ENCODE data around the gene ADD1.

ADD1 gene

GRCh38 chr4:2900741-2901140 is 57.1 kb downstream of the ADD1 start:
- no peaks in the 10 kb centered on the region for H3K27me3 ChIP-seq (replicated peaks; ENCODE audit: control insufficient read depth, insufficient read depth, low read length)
- no peak for DNase-seq (ENCODE audit: extremely low read depth, insufficient read length)
- H3K36me3 ChIP-seq (ENCODE audit: control insufficient read depth, insufficient read depth, low read length), result peaks cover 31% of the 10 kb centered on the region
- no peak overlapping the region for H3K4me3 ChIP-seq (replicated peaks; ENCODE audit: low read depth, low read length)
- TF ChIP-seq, protein P1, sequence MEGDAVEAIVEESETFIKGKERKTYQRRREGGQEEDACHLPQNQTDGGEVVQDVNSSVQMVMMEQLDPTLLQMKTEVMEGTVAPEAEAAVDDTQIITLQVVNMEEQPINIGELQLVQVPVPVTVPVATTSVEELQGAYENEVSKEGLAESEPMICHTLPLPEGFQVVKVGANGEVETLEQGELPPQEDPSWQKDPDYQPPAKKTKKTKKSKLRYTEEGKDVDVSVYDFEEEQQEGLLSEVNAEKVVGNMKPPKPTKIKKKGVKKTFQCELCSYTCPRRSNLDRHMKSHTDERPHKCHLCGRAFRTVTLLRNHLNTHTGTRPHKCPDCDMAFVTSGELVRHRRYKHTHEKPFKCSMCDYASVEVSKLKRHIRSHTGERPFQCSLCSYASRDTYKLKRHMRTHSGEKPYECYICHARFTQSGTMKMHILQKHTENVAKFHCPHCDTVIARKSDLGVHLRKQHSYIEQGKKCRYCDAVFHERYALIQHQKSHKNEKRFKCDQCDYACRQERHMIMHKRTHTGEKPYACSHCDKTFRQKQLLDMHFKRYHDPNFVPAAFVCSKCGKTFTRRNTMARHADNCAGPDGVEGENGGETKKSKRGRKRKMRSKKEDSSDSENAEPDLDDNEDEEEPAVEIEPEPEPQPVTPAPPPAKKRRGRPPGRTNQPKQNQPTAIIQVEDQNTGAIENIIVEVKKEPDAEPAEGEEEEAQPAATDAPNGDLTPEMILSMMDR (IDR thresholded peaks at IDR 0.05; ENCODE audit: insufficient read depth, low read length, poor library complexity, severe bottlenecking), result no peak

GRCh38 chr4:2901186-2901585 is 57.5 kb downstream of the ADD1 start:
- TF ChIP-seq, protein P1 (IDR thresholded peaks at IDR 0.05; ENCODE audit: insufficient read depth, low read length, poor library complexity, severe bottlenecking), result no peak

GRCh38 chr4:2902126-2902525 is 58.5 kb downstream of the ADD1 start:
- TF ChIP-seq, protein P1 (IDR thresholded peaks at IDR 0.05; ENCODE audit: insufficient read depth, low read length, poor library complexity, severe bottlenecking), result no peak

More at GRCh38 chr4:2901186-2901585, 57.5 kb downstream of the ADD1 start:
- H3K4me3 ChIP-seq (replicated peaks; ENCODE audit: low read depth, low read length), result no peak overlapping the region
- H3K27me3 ChIP-seq (replicated peaks; ENCODE audit: control insufficient read depth, insufficient read depth, low read length), result no peaks in the 10 kb centered on the region
- DNase-seq (ENCODE audit: extremely low read depth, insufficient read length), result no peak
- peaks cover 31% of the 10 kb centered on the region for H3K36me3 ChIP-seq (ENCODE audit: control insufficient read depth, insufficient read depth, low read length)

GRCh38 chr4:2905544-2905943 is 61.9 kb downstream of the ADD1 start:
- Histone ChIP-seq H3K4me3 (replicated peaks; ENCODE audit: low read depth, low read length) (no peak overlapping the region), H3K36me3 (ENCODE audit: control insufficient read depth, insufficient read depth, low read length) (peaks cover 38% of the 10 kb centered on the region), H3K27me3 (replicated peaks; ENCODE audit: control insufficient read depth, insufficient read depth, low read length) (no peaks in the 10 kb centered on the region)
- TF ChIP-seq, protein P1 (IDR thresholded peaks at IDR 0.05; ENCODE audit: insufficient read depth, low read length, poor library complexity, severe bottlenecking), result no peak
- no peak for DNase-seq (ENCODE audit: extremely low read depth, insufficient read length)

More at GRCh38 chr4:2902126-2902525, 58.5 kb downstream of the ADD1 start:
- Histone ChIP-seq H3K36me3 (ENCODE audit: control insufficient read depth, insufficient read depth, low read length) (peaks cover 33% of the 10 kb centered on the region), H3K27me3 (replicated peaks; ENCODE audit: control insufficient read depth, insufficient read depth, low read length) (no peaks in the 10 kb centered on the region), H3K4me3 (replicated peaks; ENCODE audit: low read depth, low read length) (no peak overlapping the region)
- DNase-seq (ENCODE audit: extremely low read depth, insufficient read length), result no peak

DNA sequence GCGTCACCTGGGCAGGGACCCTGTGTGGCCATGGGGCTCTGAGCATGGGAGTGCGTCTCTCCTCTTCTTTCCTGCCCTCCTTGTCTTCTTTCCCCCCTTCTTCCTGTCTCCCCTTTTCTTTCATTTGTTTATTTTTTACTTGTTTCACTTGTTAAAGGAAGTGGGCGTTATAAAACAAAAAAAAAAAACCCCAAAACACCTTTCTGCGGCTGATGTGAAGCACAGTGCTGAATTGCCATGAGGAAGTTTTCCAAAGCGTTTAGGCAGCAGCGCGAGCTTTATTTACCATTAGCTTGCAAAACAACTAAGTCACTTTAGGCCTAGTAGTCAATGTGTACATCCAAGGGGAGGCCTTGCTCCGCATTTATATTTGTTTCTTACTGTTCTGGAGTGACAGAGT is 62.6 kb downstream of the ADD1 start:
- Histone ChIP-seq H3K36me3 (ENCODE audit: control insufficient read depth, insufficient read depth, low read length) (peaks cover 37% of the 10 kb centered on the region), H3K4me3 (replicated peaks; ENCODE audit: low read depth, low read length) (no peak overlapping the region), H3K27me3 (replicated peaks; ENCODE audit: control insufficient read depth, insufficient read depth, low read length) (no peaks in the 10 kb centered on the region)
- no peak for DNase-seq (ENCODE audit: extremely low read depth, insufficient read length)
- TF ChIP-seq, protein P1 (IDR thresholded peaks at IDR 0.05; ENCODE audit: insufficient read depth, low read length, poor library complexity, severe bottlenecking), result no peak

GRCh38 chr4:2907226-2907625 is 63.6 kb downstream of the ADD1 start:
- H3K36me3 ChIP-seq (ENCODE audit: control insufficient read depth, insufficient read depth, low read length), result peaks cover 42% of the 10 kb centered on the region
- TF ChIP-seq, protein P1 (IDR thresholded peaks at IDR 0.05; ENCODE audit: insufficient read depth, low read length, poor library complexity, severe bottlenecking), result no peak
- no peak for DNase-seq (ENCODE audit: extremely low read depth, insufficient read length)

More at GRCh38 chr4:2907226-2907625, 63.6 kb downstream of the ADD1 start:
- no peak overlapping the region for H3K4me3 ChIP-seq (replicated peaks; ENCODE audit: low read depth, low read length)
- no peaks in the 10 kb centered on the region for H3K27me3 ChIP-seq (replicated peaks; ENCODE audit: control insufficient read depth, insufficient read depth, low read length)
